Head of caudate nucleus (tissue), 42 donors: ENCODE measurements around the gene COQ3.

Source experiments
- DNase-seq, 42 donors: peaks; one replicate each; pipeline versions ENCODE4 v3.0.0 to v3.0.0-alpha.2; 2020 to 2021; ENCODE audit warnings: mixed read lengths in 7 of 42
- intact Hi-C: fragments of 100-400 bp; cut with DNase I; formaldehyde crosslinking; loops from one replicate; pipeline ENCODE4 v1.15.0; 2022

COQ3 gene

GRCh38 chr6:99397287-99397686 lies 3.3 kb upstream of the COQ3 start:
- DNase-seq, result no peak
- intact Hi-C loops, result no loop called here

GRCh38 chr6:99393366-99393697 lies 663 bp downstream of the COQ3 start:
- intact Hi-C loops, result no loop called here
- no peak for DNase-seq

- no peak for DNase-seq
- intact Hi-C loops, result no loop called here
These were observed 3.1 kb downstream of the COQ3 start for GRCh38 chr6:99390896-99391295.

- intact Hi-C loops, result no loop called here
- no peak for DNase-seq
These were observed 9.5 kb downstream of the COQ3 start for GRCh38 chr6:99384507-99384906.

- intact Hi-C loops, result no loop called here
- DNase-seq, result no peak
These were observed 15.4 kb downstream of the COQ3 start for GRCh38 chr6:99378636-99379035.

- intact Hi-C loops, result no loop called here
- no peak for DNase-seq
These were observed 24.5 kb downstream of the COQ3 start for GRCh38 chr6:99369533-99369932.

GRCh38 chr6:99366852-99367251 lies 27.1 kb downstream of the COQ3 start:
- intact Hi-C loops, result no loop called here
- DNase-seq, result no peak

GRCh38 chr6:99364026-99364425 lies 30.0 kb downstream of the COQ3 start:
- intact Hi-C loops, result no loop called here

GRCh38 chr6:99362678-99363268 lies 31.2 kb downstream of the COQ3 start:
- intact Hi-C loops, result no loop called here
- no peak for DNase-seq

More at GRCh38 chr6:99364026-99364425, 30.0 kb downstream of the COQ3 start:
- DNase-seq, result no peak

- DNase-seq, result no peak
- intact Hi-C loops, result no loop called here
These were observed 34.2 kb downstream of the COQ3 start for GRCh38 chr6:99359800-99360199.

- intact Hi-C loops, result no loop called here
- no peak for DNase-seq
These were observed 37.4 kb downstream of the COQ3 start for GRCh38 chr6:99356641-99357040.

GRCh38 chr6:99354983-99355382 lies 39.0 kb downstream of the COQ3 start:
- intact Hi-C loops, result no loop called here

GRCh38 chr6:99353126-99353525 lies 40.9 kb downstream of the COQ3 start:
- no peak for DNase-seq
- intact Hi-C loops, result no loop called here

More at GRCh38 chr6:99354983-99355382, 39.0 kb downstream of the COQ3 start:
- no peak for DNase-seq

GRCh38 chr6:99350573-99350972 lies 43.4 kb downstream of the COQ3 start:
- DNase-seq, result peak in 28 of 42 donors; percentile 7 to 57 (median 37)
- intact Hi-C loops, result no loop called here

- intact Hi-C loops, result no loop called here
- DNase-seq, result peak in 39 of 42 donors; percentile 33 to 79 (median 55)
These were observed 44.5 kb downstream of the COQ3 start, which contains the start of gene FAXC for GRCh38 chr6:99349171-99350141. Gene FAXC (minus strand): TSS chr6:99349674. CDS start chr6:99349372, 302 bp downstream.

- DNase-seq, result peak in 7 of 42 donors; percentile 12 to 39 (median 20)
These were observed 45.5 kb downstream of the COQ3 start for GRCh38 chr6:99348288-99349170.

GRCh38 chr6:99347804-99348203 lies 46.2 kb downstream of the COQ3 start:
- no peak for DNase-seq
- intact Hi-C loops, result no loop called here

More at GRCh38 chr6:99348288-99349170, 45.5 kb downstream of the COQ3 start:
- intact Hi-C loops, result no loop called here

GRCh38 chr6:99346595-99346994 lies 47.4 kb downstream of the COQ3 start:
- DNase-seq, result no peak
- intact Hi-C loops, result no loop called here

- intact Hi-C loops, result no loop called here
- no peak for DNase-seq
These were observed 48.8 kb downstream of the COQ3 start for GRCh38 chr6:99345164-99345563.
